ENCODE data around the gene GRAMD1B.
"Not testable (repeated sequence)": the region's sequence is repeated elsewhere in the genome, so short reads cannot be mapped to it uniquely, and the experiment has no call there.

Gene GRAMD1B

DNA sequence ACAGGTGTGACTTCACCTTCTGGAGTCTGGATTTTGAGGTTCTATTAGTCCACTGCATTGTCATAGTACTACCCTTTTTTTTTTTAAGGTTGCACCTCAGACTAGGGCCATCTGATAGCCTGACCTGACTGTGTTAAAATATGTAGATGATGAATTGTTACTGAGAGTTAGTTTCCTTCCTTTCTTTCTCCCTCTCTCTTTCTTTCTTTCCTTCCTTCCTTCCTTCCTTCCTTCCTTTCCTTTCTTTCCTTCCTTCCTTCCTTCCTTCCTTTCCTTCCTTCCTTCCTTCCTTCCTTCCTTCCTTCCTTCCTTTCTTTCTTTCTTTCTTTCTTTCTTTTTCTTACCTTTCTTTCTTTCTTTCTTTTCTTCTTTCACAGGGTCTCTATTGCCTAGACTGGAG is 83.2 kb downstream of the GRAMD1B start:
- not testable (repeated sequence) for DNase-seq

DNA sequence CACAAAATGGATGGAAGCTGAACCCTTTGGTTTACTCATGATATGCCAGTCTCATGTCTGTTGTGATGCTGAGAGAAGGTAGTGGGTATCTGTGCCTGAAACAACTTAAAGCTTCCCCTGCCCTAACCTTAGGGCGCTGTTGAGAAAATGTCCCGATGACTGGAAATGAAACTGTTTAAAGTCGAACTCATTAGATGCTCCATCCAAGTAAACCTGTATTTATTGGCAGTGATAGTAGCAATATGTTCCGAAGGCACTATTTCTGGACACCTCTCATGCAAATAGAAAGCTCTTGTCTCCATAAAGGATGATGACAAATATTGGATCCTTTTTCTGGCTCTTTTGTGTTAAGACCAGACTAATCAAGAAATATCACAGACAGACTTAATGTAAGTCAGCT is 86.2 kb downstream of the GRAMD1B start:
- no peak for DNase-seq

DNA sequence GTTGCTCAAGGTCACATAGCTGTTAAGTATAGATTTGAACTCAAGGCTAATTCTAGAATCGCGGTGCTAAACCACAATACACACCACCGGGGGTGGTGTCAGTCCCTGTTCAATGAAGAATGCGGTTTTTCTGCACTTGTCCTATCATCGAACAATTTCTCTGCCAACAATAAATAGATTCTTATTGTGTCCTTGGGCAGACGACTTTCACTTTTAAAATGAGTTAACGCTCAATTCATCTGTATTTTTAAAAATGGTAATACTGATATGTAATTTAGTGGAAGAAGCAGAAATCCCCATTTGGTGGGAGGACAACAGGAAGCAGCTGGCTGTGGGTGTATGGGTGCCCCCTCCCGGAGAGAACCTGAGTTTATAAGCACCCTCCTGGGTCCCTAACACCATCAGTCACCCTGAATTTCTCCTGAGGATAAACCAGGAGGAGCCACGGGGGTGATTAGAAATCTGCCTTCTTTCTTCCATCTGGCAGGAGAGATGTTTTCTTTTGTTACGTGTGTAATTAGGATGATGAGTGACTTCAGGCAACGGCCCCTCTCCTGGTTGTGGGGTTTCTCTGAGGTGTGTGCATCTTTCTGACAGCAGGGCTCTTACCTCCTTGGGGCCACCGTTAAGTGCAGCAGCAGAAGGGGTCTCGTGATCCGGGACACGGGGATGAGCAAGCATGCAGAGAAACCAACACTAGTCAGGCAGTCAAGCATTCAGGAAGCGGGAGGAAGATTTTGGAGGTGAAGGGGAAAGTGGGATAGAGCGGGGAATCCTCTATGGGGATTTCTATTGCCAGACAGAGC is 87.7 kb downstream of the GRAMD1B start:
- DNase-seq: no peak

DNA sequence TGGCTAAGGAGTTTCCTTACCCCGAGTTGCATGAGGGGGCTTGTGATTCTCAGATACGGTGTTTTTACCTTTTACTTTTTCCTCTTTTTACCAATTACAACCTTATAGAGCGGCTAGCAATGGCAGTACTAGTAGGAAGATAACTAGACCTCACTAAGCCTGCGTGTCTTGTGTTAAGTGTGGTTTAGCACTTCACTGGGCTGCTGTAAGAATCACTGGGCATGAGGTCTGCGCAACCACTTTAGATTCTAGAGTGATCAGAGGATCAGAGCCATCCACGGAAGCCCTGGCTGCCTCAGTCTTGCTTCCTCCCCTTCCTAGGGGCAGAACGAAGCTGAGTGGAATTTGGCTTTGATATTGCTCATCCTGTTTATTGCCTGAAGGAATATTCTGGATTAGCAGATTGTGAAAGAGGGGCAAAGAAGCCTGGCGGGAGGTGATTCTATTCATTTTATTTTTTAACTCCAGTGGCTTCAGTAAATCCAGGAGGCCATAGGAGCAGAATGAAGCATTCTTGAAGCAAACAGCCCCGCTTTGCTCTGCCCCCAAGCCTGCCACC is 88.5 kb downstream of the GRAMD1B start:
- no peak for DNase-seq

DNA sequence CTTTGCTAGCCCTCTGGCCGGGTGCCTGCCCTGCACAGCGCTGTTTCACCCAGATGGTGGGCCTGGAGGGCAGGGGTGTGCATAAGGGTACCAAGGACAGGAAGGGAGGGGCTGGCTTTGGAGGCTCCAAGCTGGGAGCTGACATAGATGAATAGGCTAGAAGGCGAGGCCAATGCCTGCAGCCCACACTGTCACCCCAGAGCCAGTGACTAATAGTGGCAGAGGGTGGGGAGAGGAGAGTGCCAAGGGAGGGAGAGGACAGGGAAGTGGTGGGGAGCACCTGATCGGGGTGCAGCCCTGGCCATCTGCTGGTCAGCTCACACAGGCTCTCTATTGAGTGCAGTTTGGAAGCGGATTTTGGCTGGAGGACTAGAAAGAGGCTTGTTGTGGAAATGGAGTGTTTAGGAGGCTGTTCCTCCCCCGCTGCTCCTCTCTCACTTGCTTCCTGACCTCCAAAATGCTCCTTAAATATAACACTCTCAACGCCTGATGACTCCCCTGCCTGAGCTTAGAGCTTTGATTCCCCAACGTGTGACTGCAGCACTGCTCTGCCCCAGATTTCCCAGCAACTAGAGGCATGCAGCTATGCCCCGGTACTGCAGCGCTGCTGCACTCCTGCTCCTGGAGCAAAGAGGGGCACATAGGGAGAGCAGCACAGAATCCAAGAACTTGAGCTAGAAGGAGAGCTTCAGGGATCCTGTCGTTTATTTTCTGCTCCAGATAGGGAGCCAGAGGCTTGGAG is 89.2 kb downstream of the GRAMD1B start:
- no peak for DNase-seq

DNA sequence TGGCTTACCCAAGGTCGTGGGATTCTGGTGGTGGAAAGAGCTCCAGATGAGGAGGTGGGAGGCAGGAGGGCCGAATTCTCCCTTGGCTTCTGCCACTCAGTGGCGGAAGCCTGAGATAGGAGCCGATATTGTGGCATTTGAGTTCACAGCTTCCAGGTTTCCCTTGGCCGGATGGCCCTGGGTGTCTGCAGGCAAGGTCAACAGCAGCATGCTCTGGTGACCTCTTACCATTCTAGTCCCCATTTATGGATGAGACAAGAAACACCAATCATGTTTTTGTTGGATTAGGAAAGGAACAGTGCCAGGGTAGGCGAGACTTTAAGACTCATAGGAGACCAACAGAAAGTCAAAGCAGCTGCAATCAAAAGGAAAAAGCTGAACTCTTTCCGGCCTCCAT is 89.7 kb downstream of the GRAMD1B start:
- DNase-seq: no peak

DNA sequence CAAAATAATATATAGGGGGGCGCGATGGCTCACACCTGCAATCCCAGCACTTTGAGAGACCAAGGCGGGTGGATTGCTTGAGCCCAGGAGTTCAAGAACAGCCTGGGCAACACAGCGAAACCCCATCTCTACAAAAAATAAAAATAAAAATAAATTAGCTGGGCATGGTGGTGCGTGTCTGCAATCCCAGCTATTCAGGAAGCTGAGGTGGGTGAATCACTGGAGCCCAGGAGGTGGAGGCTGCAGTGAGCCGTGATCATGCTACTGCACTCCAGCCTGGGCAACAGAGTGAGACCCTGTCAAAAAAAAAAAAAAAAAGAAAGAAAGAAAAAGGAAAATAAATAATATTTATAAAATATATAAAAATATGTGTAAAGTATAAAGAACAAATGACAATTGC is 90.4 kb downstream of the GRAMD1B start:
- not testable (repeated sequence) for DNase-seq

DNA sequence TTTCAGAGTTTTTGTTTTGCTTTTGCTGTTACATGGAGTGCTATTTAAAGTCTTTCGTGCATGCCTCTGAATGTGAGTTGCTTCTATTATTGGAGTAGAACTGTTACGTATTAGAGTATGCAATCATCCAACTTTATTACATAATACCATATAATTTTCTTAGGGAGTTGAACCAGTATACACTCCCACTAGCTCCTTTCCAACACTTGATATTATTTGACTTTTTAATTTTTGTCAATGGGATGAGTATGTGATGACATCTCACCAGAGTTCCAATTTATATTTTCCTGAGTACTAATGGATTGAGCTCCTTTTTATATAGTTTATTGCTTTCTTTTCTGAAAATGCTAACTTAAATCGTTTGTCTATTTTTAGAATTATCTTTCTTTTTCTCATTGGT is 90.9 kb downstream of the GRAMD1B start:
- no peak for DNase-seq

DNA sequence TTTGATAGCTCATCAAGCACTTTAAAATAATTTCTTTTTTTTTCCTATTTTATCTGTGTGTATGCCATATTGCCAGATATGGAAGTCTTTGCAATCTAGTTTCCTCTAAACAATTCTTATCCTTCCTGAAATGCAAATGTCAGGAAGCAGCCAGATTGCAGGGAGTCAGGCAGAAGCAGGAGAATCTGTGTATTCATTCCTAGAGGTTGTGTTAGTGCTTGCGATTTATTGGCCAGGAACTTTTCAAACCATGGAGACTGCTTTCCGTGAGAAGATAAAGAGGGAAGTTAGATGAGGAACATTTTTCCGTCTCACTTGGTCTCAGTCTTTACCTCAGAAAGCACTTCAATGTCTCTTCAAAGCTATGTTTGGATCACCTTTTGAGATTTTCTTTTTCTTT is 91.9 kb downstream of the GRAMD1B start:
- DNase-seq: no peak

DNA sequence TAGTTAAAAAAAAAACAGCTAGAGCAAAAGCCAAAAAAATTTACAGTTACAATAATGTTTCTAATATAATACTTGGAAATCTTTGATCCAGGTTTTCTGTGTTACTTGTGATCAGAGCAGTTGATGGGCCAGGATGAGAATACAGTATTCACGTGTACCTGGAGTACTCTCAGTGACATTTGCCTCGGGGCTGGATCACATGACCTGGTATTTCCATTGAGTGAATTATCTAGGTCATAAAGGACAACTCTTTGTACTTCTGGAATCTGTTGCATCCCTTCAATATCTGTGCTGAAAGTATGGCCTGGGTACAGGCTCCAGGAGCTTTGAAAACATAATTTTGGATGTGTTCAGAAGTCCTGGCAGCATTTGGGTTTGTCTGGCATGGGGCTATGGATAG is 93.5 kb downstream of the GRAMD1B start:
- no peak for DNase-seq

DNA sequence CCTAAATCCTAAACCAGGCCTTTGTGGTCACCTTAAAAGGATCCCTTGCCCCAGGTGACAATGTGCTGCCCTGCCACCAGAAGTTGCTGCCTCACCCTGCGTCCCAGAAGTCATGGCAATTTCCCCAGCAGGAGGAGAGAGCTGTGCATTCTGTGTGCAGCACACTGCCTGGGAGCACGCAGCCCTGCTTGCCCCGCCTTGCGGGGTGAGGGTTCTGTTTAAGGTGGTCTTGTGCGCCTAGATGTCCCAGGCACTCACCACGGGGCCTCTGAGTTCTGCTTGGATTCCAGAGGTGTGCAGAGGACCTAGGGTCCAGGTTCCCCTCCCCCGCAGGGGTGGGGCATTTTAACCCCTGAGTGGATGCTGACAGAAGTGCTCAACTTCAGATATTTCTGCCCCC is 95.0 kb downstream of the GRAMD1B start:
- DNase-seq: no peak

DNA sequence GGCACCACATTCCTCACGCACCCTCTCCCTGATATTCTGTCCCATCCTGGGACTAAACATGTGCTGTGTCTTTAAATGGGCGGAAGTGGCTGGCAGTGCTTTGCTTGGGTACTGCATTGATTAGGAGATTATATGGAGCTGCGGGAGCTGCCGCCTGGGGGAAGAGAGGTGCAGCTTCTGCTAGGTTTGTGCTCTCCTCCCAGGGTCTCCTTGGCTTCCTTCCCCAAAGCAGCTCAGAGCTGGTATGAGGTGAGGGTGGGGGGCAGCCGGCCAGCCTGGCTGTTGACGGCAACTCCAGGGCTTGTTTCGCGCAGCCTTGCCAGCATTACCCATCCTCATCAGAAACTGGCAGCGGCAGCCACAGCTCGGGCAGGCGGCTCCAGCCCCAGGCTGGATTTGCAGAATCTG is 95.4 kb downstream of the GRAMD1B start:
- DNase-seq: no peak

DNA sequence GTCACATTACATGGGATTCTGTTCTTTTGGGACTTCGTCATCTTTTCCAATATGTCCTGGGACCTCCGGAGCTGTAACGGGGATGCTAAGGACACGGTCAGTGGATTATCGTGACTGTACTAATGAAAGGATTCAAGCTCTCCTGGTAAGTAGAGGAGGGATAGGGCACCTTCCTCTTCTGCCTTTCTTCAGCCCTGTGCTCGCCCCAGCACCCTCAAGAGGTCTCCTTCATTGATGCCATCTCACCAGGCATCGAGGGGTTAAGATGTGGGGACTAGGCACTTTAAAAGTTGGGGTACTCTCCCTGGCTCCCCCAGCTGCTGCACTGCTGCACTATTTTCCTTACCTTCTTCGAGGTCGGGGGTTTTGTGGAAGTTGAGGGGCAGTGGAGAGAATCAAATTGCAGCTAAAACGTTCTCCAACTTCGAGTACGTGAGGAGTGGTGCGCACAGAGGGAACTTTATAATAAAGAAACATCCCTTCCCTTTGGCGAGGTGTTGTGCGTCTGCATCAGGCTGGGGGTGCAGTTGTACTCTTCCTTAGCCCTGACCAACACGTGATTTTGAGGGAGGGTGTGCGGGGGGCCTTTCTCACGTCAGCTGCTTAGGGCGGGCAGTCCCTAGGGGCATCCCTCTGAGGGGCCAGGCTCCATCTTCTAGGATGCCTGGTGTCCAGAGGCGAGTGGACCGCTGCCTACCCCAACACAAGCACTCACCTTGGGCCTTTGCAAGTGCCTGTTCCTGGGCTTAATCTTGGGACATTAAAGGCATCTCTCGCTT is 96.1 kb downstream of the GRAMD1B start:
- no peak for DNase-seq

DNA sequence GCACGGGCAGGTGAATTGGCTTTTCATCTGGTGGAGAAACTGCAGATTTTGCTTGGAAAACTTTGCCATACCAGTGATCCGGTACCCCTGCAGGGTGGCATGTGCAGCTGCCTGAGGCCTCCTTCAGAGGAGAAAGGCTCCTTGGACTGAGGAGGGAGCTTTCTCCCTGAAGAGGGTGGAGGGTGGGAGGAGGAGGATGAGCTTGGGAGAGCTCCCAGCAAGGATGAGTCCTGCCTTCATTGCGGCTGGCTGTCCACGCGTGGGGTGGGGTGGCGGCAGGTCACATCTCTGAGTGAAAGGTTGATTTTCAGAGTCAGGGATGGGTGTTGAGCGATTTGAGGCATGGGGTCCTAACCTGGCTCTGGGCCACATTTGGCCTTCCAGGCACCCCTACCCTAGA is 96.8 kb downstream of the GRAMD1B start:
- no peak for DNase-seq

DNA sequence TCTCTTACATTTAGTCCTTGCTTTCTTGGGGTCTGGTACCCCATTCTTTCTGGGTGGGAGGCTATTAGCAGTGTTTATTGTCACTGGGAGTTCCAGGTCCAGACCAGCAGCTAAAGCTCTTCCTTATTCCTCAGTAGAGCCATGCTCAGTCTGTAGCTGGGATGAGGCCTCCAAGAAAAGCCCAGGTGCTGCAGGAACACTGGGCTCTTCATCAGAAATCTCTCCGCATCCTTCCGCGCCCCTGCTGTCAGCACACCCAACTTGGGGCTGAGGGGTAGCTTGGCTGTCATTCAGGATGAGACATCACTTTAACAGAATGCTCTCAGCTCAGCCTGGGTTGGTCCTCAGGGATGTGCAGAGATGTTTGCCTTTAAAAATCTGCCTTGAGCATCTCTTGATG is 97.5 kb downstream of the GRAMD1B start:
- DNase-seq: no peak

DNA sequence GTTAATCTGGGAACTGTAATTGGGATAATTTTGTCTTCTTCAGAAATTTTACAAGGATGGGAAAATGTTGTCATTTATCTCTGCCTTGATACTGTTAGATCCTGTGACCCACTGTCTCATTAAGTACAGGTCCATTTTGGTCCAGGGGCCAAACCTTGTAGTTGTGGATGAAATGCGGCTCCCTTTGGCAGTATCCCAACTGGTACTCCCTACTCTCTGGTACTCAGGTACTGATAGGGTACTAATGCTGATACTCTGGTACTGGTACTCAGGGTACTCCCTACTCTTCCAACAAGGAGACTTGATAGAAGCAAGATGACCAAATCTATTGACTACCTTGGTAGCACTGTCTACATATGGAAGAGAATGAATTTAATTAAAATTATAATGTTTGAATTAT is 97.9 kb downstream of the GRAMD1B start:
- DNase-seq: no peak

DNA sequence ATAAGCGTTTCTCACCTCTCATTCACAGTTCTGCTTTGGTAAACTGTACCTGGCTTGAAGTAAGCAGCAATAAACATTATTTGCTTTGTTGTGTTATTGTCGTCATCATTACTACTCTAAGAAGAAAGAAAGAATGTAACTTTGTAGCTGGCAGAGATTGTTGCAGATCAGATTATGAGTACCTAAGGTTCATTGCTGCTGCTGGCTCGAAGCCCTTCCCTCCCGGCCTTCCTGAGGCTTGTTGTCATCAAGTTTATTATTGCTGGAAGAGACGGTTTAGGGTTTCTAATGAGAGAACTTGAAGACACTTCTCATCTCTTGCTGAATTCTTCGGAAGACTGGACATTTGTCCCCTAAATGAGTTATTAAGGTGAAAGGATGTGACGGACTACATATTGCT is 101.3 kb downstream of the GRAMD1B start:
- no peak for DNase-seq

DNA sequence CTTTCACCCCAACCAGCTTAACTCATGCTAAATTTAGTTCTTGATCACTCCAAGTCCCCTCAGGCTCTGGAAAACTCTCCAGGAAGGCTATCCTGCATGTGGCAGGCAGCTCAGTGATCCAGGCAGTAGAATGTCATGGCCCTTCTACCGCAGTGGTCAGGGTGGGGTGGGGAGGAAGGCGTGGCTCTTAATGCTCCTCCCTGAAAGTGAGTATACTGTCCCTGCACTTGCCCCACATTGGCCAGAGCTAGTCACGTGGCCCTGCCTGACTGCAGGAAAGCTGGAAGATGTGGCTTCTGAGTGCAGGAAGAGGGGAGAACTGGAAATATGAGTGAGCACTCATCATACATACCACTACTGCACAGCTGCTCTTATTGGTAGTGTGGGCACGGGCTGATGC is 102.1 kb downstream of the GRAMD1B start:
- no peak for DNase-seq

DNA sequence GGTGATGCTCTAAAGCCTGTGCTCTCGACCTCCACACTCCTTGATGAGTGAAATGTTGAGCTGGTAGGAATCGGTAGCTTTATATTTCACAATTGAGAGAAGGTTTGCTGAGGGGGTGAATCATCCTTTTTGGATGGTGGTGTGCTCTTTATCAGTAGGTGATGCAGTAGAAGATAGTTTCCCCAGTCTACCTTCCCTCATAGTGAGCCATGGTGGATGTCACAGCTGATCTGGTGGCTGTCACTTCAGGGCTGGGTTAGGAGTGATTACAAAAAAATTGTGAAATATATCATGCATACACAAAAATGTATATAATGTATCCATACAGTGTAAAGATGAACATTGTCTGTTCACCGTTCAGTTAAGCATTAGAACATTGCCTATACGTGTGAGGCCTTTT is 105.3 kb downstream of the GRAMD1B start:
- no peak for DNase-seq

DNA sequence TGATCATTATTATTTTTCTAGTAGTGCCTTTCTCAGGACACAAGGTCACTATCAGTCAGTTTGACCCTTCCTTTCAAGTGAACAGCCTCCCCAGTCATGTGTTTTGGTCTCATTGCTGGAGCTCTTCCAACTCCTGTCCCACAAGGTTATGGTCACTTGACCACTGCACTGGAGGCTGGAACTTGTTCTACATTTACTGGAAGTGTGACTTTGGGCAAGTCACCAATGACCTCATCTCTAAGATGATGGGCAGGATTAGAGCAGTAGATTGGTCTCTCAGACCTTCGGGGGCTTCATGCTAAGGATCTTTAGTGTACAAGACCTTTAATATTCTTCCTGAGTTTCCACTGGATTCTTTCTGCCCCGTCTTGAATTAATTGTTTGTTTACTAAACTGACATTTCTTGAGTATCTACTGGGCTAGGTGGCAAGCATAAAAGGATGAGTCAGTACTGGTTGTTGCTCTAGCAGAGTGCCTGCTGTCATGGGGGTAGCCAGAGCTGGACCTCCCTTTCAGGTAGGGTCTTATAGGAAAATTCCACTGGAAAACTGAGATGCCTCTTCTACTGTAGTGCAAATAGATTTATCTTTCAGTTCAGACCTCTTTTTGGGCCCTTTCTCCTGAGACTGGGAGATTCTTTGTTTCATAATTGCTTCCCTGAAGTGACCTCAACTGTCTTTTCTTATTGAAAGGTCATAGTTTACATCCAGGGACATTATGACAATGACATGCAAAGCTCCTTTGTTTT is 106.8 kb downstream of the GRAMD1B start:
- DNase-seq: no peak

DNA sequence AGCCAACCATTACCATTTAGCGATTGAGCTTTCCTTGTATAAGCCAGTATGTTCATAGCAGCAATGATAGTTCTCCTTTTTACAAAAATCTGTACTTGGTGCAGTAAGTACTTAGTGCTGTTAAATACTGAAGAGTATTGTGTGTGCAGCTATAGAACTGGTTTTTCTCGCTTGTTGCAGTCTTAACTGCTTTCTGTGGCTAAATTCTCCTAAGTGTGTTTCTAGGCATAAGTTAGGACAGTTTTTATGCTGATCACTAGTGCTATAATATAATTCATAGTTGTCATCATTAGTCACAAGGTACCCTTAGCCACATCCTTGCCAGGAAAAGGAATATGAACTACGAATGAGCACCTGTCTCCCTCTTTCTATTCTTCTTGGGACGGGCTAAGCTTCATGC is 107.7 kb downstream of the GRAMD1B start:
- no peak for DNase-seq

DNA sequence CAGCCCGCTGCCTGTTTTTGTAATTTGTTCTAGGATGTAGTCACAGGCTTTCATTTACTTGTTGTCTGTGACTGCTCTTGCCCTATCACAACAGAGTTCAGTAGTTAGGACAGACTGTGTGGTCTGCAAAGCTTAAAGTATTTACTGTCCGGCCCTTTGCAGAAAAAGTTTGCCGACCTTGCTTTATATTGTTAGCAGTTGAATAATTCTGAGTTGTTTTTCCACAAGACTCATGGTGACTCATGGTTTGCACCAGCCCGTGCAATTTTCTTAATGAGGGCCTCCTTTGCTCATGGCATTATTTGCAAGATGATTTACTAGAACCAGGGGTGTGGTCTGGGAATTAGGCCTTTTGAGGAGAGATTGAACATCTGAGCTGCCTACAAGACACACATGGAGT is 113.7 kb downstream of the GRAMD1B start:
- DNase-seq: no peak
